ENCODE results near the gene SMTN.

DNA sequence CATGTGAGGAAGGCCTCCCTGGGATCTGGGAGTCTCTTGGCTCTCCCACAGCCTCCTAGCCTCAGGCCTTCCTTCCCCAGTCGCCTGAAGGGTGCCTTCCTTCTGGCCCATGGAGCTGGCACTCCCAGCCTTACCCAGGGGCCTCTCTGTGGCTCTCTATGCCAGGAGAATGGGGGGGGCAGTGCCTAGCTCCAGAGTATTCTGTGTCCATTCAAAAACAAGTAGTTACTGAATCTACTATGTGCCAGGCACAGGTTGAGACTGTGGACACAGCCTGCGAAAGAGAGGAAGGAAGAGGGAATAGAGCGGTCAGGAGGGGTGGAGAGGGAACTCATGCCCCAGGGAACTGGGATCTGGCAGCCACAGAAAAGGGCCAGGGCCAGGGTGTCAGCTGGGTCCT lies 61.9 kb downstream of the SMTN start:
- TF ChIP-seq, protein P1, sequence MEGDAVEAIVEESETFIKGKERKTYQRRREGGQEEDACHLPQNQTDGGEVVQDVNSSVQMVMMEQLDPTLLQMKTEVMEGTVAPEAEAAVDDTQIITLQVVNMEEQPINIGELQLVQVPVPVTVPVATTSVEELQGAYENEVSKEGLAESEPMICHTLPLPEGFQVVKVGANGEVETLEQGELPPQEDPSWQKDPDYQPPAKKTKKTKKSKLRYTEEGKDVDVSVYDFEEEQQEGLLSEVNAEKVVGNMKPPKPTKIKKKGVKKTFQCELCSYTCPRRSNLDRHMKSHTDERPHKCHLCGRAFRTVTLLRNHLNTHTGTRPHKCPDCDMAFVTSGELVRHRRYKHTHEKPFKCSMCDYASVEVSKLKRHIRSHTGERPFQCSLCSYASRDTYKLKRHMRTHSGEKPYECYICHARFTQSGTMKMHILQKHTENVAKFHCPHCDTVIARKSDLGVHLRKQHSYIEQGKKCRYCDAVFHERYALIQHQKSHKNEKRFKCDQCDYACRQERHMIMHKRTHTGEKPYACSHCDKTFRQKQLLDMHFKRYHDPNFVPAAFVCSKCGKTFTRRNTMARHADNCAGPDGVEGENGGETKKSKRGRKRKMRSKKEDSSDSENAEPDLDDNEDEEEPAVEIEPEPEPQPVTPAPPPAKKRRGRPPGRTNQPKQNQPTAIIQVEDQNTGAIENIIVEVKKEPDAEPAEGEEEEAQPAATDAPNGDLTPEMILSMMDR (IDR thresholded peaks at IDR 0.05) = no peak
- no peak for TF ChIP-seq EP300 (IDR thresholded peaks at IDR 0.05)
- no peak for TF ChIP-seq POLR2A (IDR thresholded peaks at IDR 0.05)
